ENCODE measurements around the gene LMAN1L.

GRCh38 chr15:74789741-74790079 is 22.9 kb upstream of the LMAN1L start:
- no peak for TF ChIP-seq CBFB (CRISPR knock-in tag; IDR thresholded peaks at IDR 0.05; ENCODE audit: low read depth)
- no peak for TF ChIP-seq CTCF (IDR thresholded peaks at IDR 0.05)
- TF ChIP-seq FOXK1 (CRISPR knock-in tag; IDR thresholded peaks at IDR 0.05): no peak
- TF ChIP-seq ZNF121 (CRISPR knock-in tag; IDR thresholded peaks at IDR 0.05): no peak
- TF ChIP-seq CREM (CRISPR knock-in tag; IDR thresholded peaks at IDR 0.05): no peak
- no peak for TF ChIP-seq MAX (CRISPR knock-in tag; IDR thresholded peaks at IDR 0.05)
- TF ChIP-seq E2F1 (CRISPR knock-in tag; IDR thresholded peaks at IDR 0.05): no peak
- no peak for TF ChIP-seq USF1 (CRISPR knock-in tag; IDR thresholded peaks at IDR 0.05)
- TF ChIP-seq ATF2 (CRISPR knock-in tag; IDR thresholded peaks at IDR 0.05; ENCODE audit: borderline replicate concordance, low read depth): no peak
- TF ChIP-seq CREB1 (CRISPR knock-in tag; IDR thresholded peaks at IDR 0.05): no peak
- no peak for TF ChIP-seq IRF1 (CRISPR knock-in tag; IDR thresholded peaks at IDR 0.05)
